IPS-18a (cell line): Measurements from ENCODE around the gene DAND5.

Experiments used
- H3K27ac ChIP-seq: one replicate; pipeline ENCODE4 v1.5.1; 2013; ENCODE audit warnings: low read length
- H3K27me3 ChIP-seq: one replicate; pipeline ENCODE4 v1.6.1; 2013; ENCODE audit warnings: mild to moderate bottlenecking, low read length; ENCODE audit not compliant: control insufficient read depth, insufficient read depth
- H3K36me3 ChIP-seq: one replicate; pipeline ENCODE4 v1.6.1; 2013; ENCODE audit warnings: low read depth, low read length; ENCODE audit not compliant: control insufficient read depth
- H3K4me1 ChIP-seq: one replicate; pipeline ENCODE4 v1.6.1; 2013; ENCODE audit warnings: low read depth, low read length; ENCODE audit not compliant: control insufficient read depth
- H3K4me3 ChIP-seq: one replicate; pipeline ENCODE4 v1.5.1; 2013; ENCODE audit warnings: low read length
- H3K9ac ChIP-seq: one replicate; pipeline ENCODE4 v1.6.1; 2013; ENCODE audit warnings: mild to moderate bottlenecking, low read length, moderate library complexity
- H3K9me3 ChIP-seq: one replicate; pipeline ENCODE4 v1.6.1; 2013; ENCODE audit warnings: low read depth, low read length; ENCODE audit not compliant: control insufficient read depth

DAND5 gene

GRCh38 chr19:13007292-13008045 lies 38.1 kb downstream of the DAND5 start:
- H3K4me1 ChIP-seq: no peaks in the 10 kb centered on the region
- no peak overlapping the region for H3K9ac ChIP-seq
- H3K27me3 ChIP-seq: peaks cover 99% of the 10 kb centered on the region

DNA sequence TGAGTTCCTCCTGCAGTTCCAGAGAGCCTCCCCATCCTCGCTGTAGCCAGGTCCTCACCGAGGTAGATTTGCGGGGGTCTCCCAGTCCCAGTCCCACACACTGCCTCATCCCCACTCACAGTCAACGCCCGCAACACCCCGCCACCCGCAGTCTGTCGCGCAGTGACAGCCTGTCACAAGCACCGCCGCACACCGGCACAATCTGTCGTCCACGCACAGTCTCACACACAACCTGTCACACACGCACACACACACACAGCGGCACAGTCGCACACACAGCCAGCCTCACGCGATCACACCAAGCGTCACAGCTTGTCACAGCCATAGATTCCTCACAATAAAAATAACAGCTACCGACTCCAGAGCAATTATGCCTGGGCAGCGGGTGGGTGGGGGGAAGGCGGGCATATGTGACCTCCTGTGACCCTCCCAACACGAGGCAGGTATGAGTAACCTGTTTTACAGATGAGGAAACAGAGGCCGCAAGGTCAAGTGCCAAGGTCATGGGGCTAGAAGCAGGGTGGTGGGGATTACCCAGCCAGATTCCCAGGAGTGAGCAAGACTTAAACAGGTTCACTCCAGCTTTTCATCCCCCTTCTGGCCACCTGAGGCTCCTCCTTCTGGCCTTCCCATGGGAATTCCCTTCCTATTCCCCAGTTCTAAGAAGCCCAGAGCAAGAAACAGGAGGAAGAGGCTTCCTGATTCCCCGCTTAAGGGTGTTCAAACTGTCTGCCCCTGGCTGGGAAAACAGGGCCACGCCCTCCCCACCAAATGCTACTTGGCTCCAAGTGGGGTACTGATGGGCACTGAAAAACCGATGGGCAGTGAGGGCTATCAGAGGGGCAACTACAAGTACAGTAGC lies 39.8 kb downstream of the DAND5 start:
- Histone ChIP-seq H3K9me3 (no peaks in the 10 kb centered on the region), H3K4me3 (no peak overlapping the region), H3K36me3 (no peaks in the 10 kb centered on the region), H3K4me1 (no peaks in the 10 kb centered on the region), H3K9ac (no peak overlapping the region), H3K27ac (no peak overlapping the region), H3K27me3 (peaks cover 100% of the 10 kb centered on the region)

More at GRCh38 chr19:13007292-13008045, 38.1 kb downstream of the DAND5 start:
- Histone ChIP-seq H3K36me3 (no peaks in the 10 kb centered on the region), H3K9me3 (no peaks in the 10 kb centered on the region), H3K4me3 (no peak overlapping the region), H3K27ac (no peak overlapping the region)

DNA sequence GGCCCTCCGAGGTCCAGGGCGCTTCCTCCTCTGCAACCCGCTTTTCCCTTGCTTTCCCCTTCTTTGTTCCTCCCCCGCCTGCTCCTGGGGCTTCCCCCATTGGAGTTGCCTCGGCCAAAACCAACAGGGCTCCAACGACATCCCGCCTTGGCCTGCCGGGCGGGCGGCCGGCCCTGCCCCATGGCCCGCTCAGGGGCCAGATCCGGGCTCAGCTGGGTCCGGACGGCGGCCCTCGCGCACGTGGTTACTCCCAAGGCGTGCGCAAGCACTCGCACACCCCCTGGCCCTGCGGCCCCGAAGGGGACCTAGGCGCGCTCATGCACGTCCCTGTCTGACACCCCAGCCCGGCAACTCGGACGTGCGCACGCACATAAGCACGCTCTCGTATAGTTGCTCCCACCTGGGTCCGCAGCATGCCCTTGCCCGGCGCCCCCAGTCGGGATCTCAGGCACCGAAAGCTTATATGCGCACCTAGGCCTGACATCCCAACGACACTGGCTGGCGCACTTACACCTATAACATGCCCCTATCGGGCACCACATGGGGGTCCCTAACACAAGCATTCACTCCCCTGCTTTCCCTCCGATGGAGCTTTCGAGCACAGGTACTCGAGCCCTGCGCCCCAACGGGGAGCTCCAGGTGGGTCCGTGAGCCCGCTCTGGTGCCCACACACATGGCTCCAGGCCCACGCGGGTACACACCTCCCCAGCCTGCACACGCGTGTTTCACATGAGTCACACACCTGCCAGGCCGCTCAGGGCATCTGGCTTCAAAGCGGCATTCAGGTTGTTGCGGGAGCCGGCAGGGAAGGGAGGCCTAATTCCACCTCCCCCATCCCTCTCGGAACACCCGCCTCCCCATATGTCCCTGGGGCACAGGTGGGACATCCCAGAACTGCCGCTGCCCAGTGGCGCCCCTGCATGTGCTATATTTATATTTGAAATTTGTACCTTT lies 40.9 kb downstream of the DAND5 start:
- no peaks in the 10 kb centered on the region for H3K36me3 ChIP-seq
- H3K27ac ChIP-seq: no peak overlapping the region
- no peaks in the 10 kb centered on the region for H3K9me3 ChIP-seq
- H3K4me3 ChIP-seq: no peak overlapping the region
- peaks cover 100% of the 10 kb centered on the region for H3K27me3 ChIP-seq
- H3K4me1 ChIP-seq: no peaks in the 10 kb centered on the region
- no peak overlapping the region for H3K9ac ChIP-seq

DNA sequence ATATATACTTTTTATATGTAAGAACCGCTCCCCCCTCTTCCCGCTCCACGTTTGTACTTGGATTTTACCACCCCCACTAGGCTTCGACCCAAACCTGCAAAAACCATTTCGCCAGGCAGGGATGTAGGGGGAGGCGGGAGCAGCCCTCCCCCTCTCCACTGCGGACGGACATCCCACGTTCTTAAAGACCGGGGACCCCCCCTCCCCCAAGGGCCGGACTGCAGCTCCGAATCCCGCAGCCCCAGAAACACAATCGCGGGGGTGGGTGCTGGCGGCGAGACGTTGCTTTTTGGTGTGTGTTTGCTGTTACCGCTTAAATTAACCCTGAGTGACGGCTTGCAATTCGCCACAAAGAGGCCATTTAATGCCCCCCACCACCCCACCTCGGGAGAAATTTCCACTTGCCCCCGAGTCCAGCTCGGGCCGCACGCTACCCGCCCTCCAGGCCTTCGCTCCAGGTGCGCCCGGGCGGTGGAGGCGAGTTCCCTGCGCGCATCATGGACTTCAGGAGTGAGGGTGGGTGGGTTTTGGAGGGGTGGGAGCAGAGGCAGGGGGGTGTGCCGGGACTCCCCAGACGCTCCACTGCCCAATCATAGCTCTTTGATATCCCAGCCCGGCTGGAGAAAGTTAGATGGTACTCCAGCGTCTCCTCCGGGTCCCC lies 41.7 kb downstream of the DAND5 start:
- Histone ChIP-seq H3K27me3 (peaks cover 100% of the 10 kb centered on the region), H3K36me3 (no peaks in the 10 kb centered on the region), H3K9me3 (no peaks in the 10 kb centered on the region), H3K4me3 (no peak overlapping the region), H3K27ac (no peak overlapping the region), H3K4me1 (no peaks in the 10 kb centered on the region), H3K9ac (no peak overlapping the region)

DNA sequence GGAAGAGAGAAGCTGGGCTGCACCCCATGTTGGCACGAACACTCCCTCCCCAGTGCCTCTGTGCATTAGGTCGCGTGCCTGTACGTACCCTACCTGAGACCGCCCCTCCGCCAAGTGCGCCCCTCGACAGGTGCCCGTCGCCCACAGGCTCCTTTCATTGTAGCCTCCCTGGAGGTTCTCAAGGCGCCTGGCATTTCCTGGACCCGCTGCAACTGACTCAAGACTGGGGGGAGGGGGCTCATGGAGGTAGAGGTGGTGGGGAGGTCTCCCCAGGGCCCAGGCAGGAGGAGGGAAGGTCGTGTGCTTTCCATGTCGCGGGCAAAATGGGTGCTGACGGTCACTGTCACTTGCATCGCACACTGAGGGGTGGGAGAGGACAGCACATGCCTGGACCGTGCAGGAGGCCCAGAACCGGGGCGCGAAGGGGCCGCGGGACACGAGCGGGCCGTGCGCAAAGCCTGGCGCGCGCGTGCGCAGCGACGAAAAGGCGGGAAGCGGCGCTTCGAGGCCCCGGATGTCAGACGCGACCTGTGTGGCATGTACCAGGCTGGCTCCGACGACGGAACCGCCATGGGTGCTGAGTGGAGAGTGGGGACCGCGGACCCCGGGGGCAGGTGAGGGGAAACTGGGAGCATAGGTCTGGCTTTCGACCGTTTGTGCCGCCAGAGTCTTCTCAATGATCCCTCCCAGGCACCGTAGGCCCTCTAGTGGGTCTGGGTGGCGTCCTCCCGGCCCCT lies 42.4 kb downstream of the DAND5 start:
- Histone ChIP-seq H3K27me3 (peaks cover 100% of the 10 kb centered on the region), H3K9me3 (no peaks in the 10 kb centered on the region), H3K4me3 (no peak overlapping the region), H3K27ac (no peak overlapping the region), H3K36me3 (no peaks in the 10 kb centered on the region), H3K4me1 (no peaks in the 10 kb centered on the region), H3K9ac (no peak overlapping the region)

DNA sequence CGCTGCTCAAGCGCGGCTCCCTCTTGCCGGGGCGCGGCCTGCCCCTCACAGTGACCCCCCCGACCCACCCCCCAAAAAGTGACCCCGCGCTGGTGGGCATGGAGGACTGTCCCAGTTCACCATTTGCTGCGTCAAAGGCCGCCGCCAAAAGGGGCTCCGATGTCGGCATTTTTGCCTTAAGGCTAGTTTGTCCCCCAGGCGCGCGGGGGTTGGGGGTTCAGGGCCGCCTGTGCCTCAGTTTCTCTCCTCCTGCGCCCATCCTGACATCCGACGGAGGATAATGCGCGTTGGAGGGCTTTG lies 43.0 kb downstream of the DAND5 start:
- peaks cover under 1% of the 10 kb centered on the region for H3K4me1 ChIP-seq
- H3K4me3 ChIP-seq: peak overlapping the region; percentile 20
- no peaks in the 10 kb centered on the region for H3K9me3 ChIP-seq
- no peaks in the 10 kb centered on the region for H3K36me3 ChIP-seq
- H3K27ac ChIP-seq: no peak overlapping the region
- peaks cover 100% of the 10 kb centered on the region for H3K27me3 ChIP-seq
- no peak overlapping the region for H3K9ac ChIP-seq

DNA sequence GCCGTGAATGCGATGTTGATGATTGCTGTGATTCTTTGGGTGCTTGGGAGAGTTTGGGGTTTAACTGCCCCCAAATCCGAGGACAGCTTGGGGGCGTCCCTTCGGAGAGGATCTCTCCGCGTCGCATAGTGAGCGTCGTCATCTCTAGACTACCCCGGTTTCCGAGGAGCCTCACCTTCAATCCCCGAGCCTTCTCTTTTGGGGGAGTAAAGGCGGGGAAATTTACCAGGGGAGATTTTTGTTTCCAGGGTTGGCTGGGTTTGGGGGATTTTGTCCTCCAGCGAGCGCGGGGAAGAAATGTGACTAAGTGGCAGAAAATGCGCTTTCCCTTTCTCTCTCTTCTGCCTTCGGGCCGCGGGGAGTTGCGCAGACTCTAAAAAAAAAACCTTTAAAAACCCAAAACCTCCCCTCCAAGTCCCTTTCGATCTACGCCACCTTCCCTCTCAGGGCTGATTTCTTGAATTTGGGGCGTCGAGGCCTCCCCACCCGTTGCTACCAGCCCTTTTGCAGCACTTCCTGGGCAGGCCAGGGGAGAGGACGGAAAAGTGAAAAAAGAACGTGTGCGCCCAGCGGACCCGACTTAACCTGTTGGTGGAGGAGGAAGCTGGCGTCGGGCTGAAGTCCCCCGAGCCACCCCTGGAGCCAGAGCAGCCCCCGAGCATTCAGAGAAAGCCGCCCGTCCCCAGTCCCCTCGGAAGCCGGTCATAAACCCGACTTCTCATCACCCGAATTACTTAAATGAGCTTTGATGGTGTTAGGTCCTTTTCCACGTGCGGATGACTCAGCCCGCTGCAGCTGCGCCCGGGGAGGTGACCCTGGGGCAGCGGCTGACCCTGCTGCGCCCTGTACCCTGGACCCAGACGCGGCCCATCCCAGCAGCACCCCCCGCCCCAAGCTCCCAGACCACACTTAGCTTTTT lies 43.6 kb downstream of the DAND5 start:
- no peak overlapping the region for H3K9ac ChIP-seq
- H3K4me3 ChIP-seq: peak overlapping the region; percentile 20
- H3K9me3 ChIP-seq: no peaks in the 10 kb centered on the region
- H3K4me1 ChIP-seq: peaks cover 6% of the 10 kb centered on the region
- H3K27ac ChIP-seq: no peak overlapping the region
- no peaks in the 10 kb centered on the region for H3K36me3 ChIP-seq
- H3K27me3 ChIP-seq: peaks cover 100% of the 10 kb centered on the region

DNA sequence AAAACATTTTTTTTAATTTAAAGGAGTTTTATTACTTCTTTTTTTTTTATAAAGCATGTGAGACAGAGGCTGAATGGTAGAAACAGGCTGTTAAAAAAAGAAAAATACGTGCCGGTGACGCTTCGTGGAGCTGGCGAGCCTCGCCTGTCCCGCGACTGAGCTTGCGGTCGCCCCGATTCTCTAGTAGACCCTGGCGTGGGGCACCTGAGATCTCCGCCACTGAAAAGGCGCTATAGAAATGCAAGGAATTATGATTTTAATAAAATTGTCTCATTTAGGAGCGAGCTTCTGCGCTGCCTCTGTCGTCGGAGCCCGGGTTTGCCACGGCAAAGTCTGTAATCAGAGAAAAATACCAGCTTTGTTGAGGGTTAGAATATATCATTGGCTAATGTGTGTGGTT lies 44.3 kb downstream of the DAND5 start:
- Histone ChIP-seq H3K4me3 (no peak overlapping the region), H3K4me1 (peaks cover 10% of the 10 kb centered on the region), H3K27ac (no peak overlapping the region), H3K9me3 (no peaks in the 10 kb centered on the region), H3K9ac (no peak overlapping the region), H3K36me3 (no peaks in the 10 kb centered on the region), H3K27me3 (peaks cover 100% of the 10 kb centered on the region)

DNA sequence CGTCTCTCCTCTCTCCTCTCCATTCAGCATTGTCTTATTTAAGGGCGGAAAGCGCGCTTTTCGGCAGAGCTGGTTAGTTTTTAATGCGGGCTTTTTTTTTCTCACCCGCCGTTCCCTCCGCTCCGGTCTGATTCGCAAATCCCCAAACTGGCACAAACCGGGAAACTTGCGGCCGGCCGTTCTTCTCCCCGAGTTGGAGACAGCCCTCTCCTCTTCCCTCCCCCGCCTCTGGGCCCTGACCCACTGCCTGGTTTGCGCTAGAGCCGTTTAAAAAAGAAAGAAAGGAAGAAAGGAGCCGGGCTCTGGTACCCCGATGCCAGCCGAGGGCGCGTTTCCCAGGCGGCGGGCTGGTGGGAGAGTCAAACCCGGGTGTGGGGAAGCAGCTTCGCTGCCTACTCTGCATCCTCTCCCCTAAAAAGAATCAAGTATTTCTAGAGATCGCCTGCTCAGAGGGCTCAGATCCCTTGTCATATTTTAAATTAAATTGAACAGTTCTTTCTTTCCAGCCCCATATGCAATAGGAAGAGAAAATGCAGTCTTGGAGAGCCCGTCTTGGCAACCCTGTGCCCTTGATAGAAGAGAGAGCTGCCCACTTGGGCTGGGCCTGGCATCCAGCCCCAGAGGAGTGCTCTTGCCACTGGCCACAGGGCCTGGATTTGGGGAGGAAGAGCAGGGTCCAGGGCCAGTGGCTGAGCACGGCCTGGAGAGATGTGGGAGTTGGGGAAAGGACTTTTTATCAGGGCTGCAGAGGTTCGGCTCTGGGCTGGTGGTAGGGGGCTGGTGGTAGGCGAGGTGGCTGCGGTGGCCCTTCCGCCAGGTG lies 44.9 kb downstream of the DAND5 start:
- H3K27me3 ChIP-seq: peaks cover 100% of the 10 kb centered on the region
- H3K4me1 ChIP-seq: peaks cover 13% of the 10 kb centered on the region
- H3K9me3 ChIP-seq: no peaks in the 10 kb centered on the region
- no peaks in the 10 kb centered on the region for H3K36me3 ChIP-seq
- no peak overlapping the region for H3K9ac ChIP-seq
- H3K27ac ChIP-seq: no peak overlapping the region
- H3K4me3 ChIP-seq: no peak overlapping the region
